IMR-90 (cell line): ENCODE measurements around the gene SLC25A26. TPM values are rescaled to one million over a fixed set of nuclear protein-coding genes. Genes with fewer than 3 reads are reported as not detected.
"Not testable (repeated sequence)": the region's sequence is repeated elsewhere in the genome, so short reads cannot be mapped to it uniquely, and the experiment has no call there.

Experiments used
- ATAC-seq: fragments of 200-7000 bp; cut with Tn5 transposase; 2 replicates; pipeline ENCODE4 v1.9.1; 2020; ENCODE audit warnings: low read depth, mild to moderate bottlenecking, moderate library complexity
- BruUV-seq: library from RNA; stranded (reverse); fragments of 400-500 nt; replicated peaks from 2 replicates; lab custom pipeline; 2021; lab: Mats Ljungman, UMichigan
- CTCF ChIA-PET: fragments of 300-600 bp; formaldehyde crosslinking; extraction: SDS; loops from one replicate; lab custom pipeline; 2021; ENCODE audit warnings: antibody characterized with exemption; lab: Yijun Ruan, JAX
- POLR2A ChIA-PET: fragments of 300-600 bp; sonication (Branson Sonifier 250); formaldehyde crosslinking; loops from one replicate; lab custom pipeline; 2022; ENCODE audit warnings: antibody characterized with exemption; ENCODE audit not compliant: unreplicated experiment; lab: Charles Lee
- DNase-seq: peaks from one replicate; pipeline ENCODE4 v3.0.0; 2013
- H2AFZ ChIP-seq: replicated peaks from 2 replicates; pipeline ENCODE3; 2013; ENCODE audit warnings: low read length, mild to moderate bottlenecking; ENCODE audit not compliant: poor library complexity
- H2AK5ac ChIP-seq: 2 replicates; pipeline ENCODE4 v1.6.1; 2013; ENCODE audit warnings: low read depth, low read length, inconsistent platforms
- H2AK9ac ChIP-seq: replicated peaks from 2 replicates; pipeline ENCODE3; 2013; ENCODE audit warnings: mild to moderate bottlenecking, low read depth, low read length, moderate library complexity; ENCODE audit not compliant: poor library complexity
- H2BK120ac ChIP-seq: 2 replicates; pipeline ENCODE4 v1.6.1; 2013; ENCODE audit warnings: low read depth, low read length, inconsistent platforms
- H2BK15ac ChIP-seq: 3 replicates; pipeline ENCODE4 v1.6.1; 2013; ENCODE audit warnings: low read depth, low read length, inconsistent platforms
- H2BK20ac ChIP-seq: 2 replicates; pipeline ENCODE4 v1.6.1; 2013; ENCODE audit warnings: low read depth, mild to moderate bottlenecking, inconsistent platforms, low read length, moderate library complexity
- H2BK5ac ChIP-seq: 2 replicates; pipeline ENCODE4 v1.6.1; 2013; ENCODE audit warnings: mild to moderate bottlenecking, low read depth, low read length, inconsistent platforms; ENCODE audit not compliant: poor library complexity, severe bottlenecking
- H3K14ac ChIP-seq: replicated peaks from 2 replicates; pipeline ENCODE4 v1.6.1; 2013; ENCODE audit warnings: low read depth, low read length, inconsistent platforms
- H3K18ac ChIP-seq: 2 replicates; pipeline ENCODE4 v1.6.1; 2013; ENCODE audit warnings: low read depth, low read length, control low read depth
- H3K23ac ChIP-seq: 2 replicates; pipeline ENCODE4 v1.6.1; 2013; ENCODE audit warnings: low read depth, low read length, inconsistent platforms
- H3K27ac ChIP-seq: 2 replicates; pipeline ENCODE4 v1.5.1; 2013; ENCODE audit warnings: mild to moderate bottlenecking, control low read depth, low read length; ENCODE audit not compliant: insufficient read depth
- H3K27me3 ChIP-seq: 2 replicates; pipeline ENCODE4 v1.6.1; 2013; ENCODE audit warnings: low read length; ENCODE audit not compliant: control insufficient read depth, insufficient read depth
- H3K36me3 ChIP-seq: 2 replicates; pipeline ENCODE4 v1.6.1; 2013; ENCODE audit warnings: low read length, mixed read lengths; ENCODE audit not compliant: control insufficient read depth, insufficient read depth
- H3K4ac ChIP-seq: 2 replicates; pipeline ENCODE4 v1.6.1; 2013; ENCODE audit warnings: low read depth, low read length, inconsistent platforms
- H3K4me1 ChIP-seq: 2 replicates; pipeline ENCODE4 v1.6.1; 2013; ENCODE audit warnings: low read length, mixed read lengths; ENCODE audit not compliant: control insufficient read depth, insufficient read depth
- H3K4me2 ChIP-seq: 2 replicates; pipeline ENCODE4 v1.6.1; 2013; ENCODE audit warnings: low read depth, mild to moderate bottlenecking, control low read depth, low read length, moderate library complexity
- H3K4me3 ChIP-seq: 2 replicates; pipeline ENCODE4 v1.5.1; 2013; ENCODE audit warnings: low read depth, mild to moderate bottlenecking, control low read depth, low read length, moderate library complexity; ENCODE audit not compliant: insufficient read depth
- H3K56ac ChIP-seq: 2 replicates; pipeline ENCODE4 v1.6.1; 2013; ENCODE audit warnings: low read length, inconsistent platforms; ENCODE audit not compliant: insufficient read depth; ENCODE audit errors: extremely low read depth
- H3K79me1 ChIP-seq, 2 experiments: 2 replicates each; pipeline ENCODE4 v1.6.1; 2013; ENCODE audit warnings: low read length in 2 of 2, inconsistent platforms in 1 of 2, low read depth in 1 of 2
- H3K9ac ChIP-seq: 2 replicates; pipeline ENCODE4 v1.6.1; 2013; ENCODE audit warnings: low read depth, low read length, control low read depth
- H3K9me1 ChIP-seq: 2 replicates; pipeline ENCODE4 v1.6.1; 2013; ENCODE audit warnings: low read length, inconsistent platforms; ENCODE audit not compliant: insufficient read depth
- H3K9me3 ChIP-seq: 2 replicates; pipeline ENCODE4 v1.6.1; 2013; ENCODE audit warnings: low read length; ENCODE audit not compliant: control insufficient read depth, insufficient read depth
- H4K20me1 ChIP-seq: 2 replicates; pipeline ENCODE4 v1.6.1; 2013; ENCODE audit warnings: low read length, inconsistent platforms; ENCODE audit not compliant: insufficient read depth
- H4K5ac ChIP-seq: 2 replicates; pipeline ENCODE4 v1.6.1; 2013; ENCODE audit warnings: mild to moderate bottlenecking, low read depth, low read length, control low read depth
- H4K8ac ChIP-seq, 2 experiments: 2 replicates each; pipeline ENCODE4 v1.6.1; 2013; ENCODE audit warnings: low read depth in 2 of 2, low read length in 2 of 2, control low read depth in 1 of 2, inconsistent platforms in 1 of 2
- H4K91ac ChIP-seq: 2 replicates; pipeline ENCODE4 v1.6.1; 2013; ENCODE audit warnings: low read depth, low read length, inconsistent platforms; ENCODE audit not compliant: insufficient read depth
- WGBS, 2 experiments: methylation state at CpG; one replicate each; pipeline versions ENCODE4 v1.1.5 to v1.1.7; 2013; ENCODE audit warnings: missing lambda C conversion rate in 2 of 2; ENCODE audit not compliant: insufficient read length in 1 of 2; ENCODE audit errors: extremely low coverage in 2 of 2; 5-methylcytosine and 5-hydroxymethylcytosine counted together
- dilution Hi-C: fragments of 300-500 bp; cut with HindIII; formaldehyde crosslinking; loops from one replicate; pipeline ENCODE4 v1.14.3; 2018; ENCODE audit warnings: low sequenced_read_pairs; ENCODE audit not compliant: unreplicated experiment
- in situ Hi-C: fragments of 300-500 bp; cut with MboI; formaldehyde crosslinking; loops from 3 replicates; pipeline ENCODE4 v1.14.3; 2019; ENCODE audit warnings: low sequenced_read_pairs, inconsistent platforms, mixed read lengths
- intact Hi-C: fragments of 100-400 bp; cut with micrococcal nuclease; formaldehyde crosslinking; loops from 2 replicates; pipeline ENCODE4 v1.10.0; 2022
- polyA plus RNA-seq, 3 experiments: library from polyadenylated mRNA; depleted of rRNA; stranded (reverse); fragments of >200 nt; gene quantifications; 2 replicates each; pipeline ENCODE4 v1.2.3, GENCODE V29; 2012; ENCODE audit warnings: low replicate concordance in 1 of 3
- total RNA-seq: library from RNA; depleted of rRNA; stranded (reverse); fragments of >200 nt; gene quantifications from 2 replicates; pipeline ENCODE4 v1.2.3, GENCODE V29; 2012

SLC25A26 gene
- total and polyA plus RNA-seq, 2 of the 4 experiments (the other 2 are of a cell fraction): 10.9 to 12.7 TPM

DNA sequence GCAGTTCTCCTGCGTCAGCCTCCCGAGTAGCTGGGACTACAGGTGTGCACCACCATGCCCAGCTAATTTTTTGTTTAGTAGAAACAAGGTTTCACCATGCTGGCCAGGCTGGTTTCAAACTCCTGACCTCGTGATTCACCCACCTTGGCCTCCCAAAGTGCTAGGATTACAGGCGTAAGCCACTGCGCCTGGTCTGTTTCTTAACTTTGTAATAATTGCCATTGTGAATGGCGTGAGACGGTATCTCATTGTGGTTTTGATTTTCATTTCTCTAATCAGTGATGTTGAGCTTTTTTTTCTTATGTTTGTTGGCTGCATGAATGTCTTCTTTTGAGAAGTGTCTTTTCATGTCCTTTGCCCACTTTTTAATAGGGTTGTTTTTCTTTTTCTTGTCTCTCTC is 85.3 kb downstream of the SLC25A26 start:
- 71% methylated on average over 2 of the region's 7 CpGs; no CpG with 5 or more reads in 1 of the 2 experiments for WGBS, 2 experiments

DNA sequence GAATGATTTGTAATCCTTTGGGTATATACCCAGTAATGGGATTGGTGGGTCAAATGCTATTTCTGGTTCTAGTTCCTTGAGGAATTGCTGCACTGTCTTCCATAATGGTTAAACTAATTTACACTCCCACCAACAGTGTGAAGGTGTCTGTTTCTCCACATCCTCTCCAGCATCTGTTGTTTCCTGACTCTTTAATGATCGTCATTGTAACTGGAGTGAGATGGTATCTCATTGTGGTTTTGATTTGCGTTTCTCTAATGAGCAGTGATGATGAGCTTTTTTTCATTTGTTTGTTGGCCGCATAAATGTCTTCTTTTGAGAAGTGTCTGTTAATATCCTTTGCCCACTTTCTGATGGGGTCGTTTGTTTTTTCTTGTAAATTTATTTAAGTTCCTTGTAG is 86.2 kb downstream of the SLC25A26 start:
- H3K27me3 ChIP-seq, H4K5ac ChIP-seq, H3K79me1 ChIP-seq, POLR2A ChIA-PET, DNase-seq, H3K4ac ChIP-seq, H3K23ac ChIP-seq, CTCF ChIA-PET, dilution Hi-C loops, H3K56ac ChIP-seq, H3K9me3 ChIP-seq, H4K20me1 ChIP-seq, H2BK120ac ChIP-seq, intact Hi-C loops, H3K9ac ChIP-seq, H3K36me3 ChIP-seq, H2BK15ac ChIP-seq, H2AK9ac ChIP-seq, H2AK5ac ChIP-seq, BruUV-seq, H3K14ac ChIP-seq, H3K4me1 ChIP-seq, H2BK20ac ChIP-seq, H3K4me3 ChIP-seq, H3K18ac ChIP-seq, H3K9me1 ChIP-seq, H3K4me2 ChIP-seq, ATAC-seq, H2BK5ac ChIP-seq, H2AFZ ChIP-seq, H3K27ac ChIP-seq, H4K8ac ChIP-seq, in situ Hi-C loops, H4K91ac ChIP-seq: not testable (repeated sequence)
- WGBS, 2 experiments: no CpG with 5 or more reads among the region's 4 CpGs

More for the DNA sequence above, 85.3 kb downstream of the SLC25A26 start:
- POLR2A ChIA-PET, H2AFZ ChIP-seq, H2BK15ac ChIP-seq, H4K5ac ChIP-seq, H4K91ac ChIP-seq, H4K8ac ChIP-seq, H2AK5ac ChIP-seq, H4K20me1 ChIP-seq, DNase-seq, H3K36me3 ChIP-seq, BruUV-seq, H3K79me1 ChIP-seq, H3K4me3 ChIP-seq, H2BK120ac ChIP-seq, dilution Hi-C loops, H3K18ac ChIP-seq, H3K9me3 ChIP-seq, H3K9ac ChIP-seq, intact Hi-C loops, H3K4me2 ChIP-seq, CTCF ChIA-PET, H3K14ac ChIP-seq, H2BK5ac ChIP-seq, in situ Hi-C loops, H3K4ac ChIP-seq, H3K27ac ChIP-seq, H3K23ac ChIP-seq, H3K27me3 ChIP-seq, H2AK9ac ChIP-seq, H3K4me1 ChIP-seq, H3K9me1 ChIP-seq, H3K56ac ChIP-seq, ATAC-seq, H2BK20ac ChIP-seq: not testable (repeated sequence)
